NB4 (cell line): ENCODE data around the gene NGEF.

Source experiments
- CTCF ChIP-seq: IDR thresholded peaks from one replicate; pipeline ENCODE4 v1.5.1; 2012; ENCODE audit warnings: low read depth, low read length
- POLR2A ChIP-seq: IDR thresholded peaks from 2 replicates; pipeline ENCODE4 v1.6.1; 2011; ENCODE audit warnings: mild to moderate bottlenecking; ENCODE audit not compliant: insufficient read length; ENCODE audit errors: extremely low read depth
- TF ChIP-seq, protein P1 (sequence below): IDR thresholded peaks from 2 replicates; pipeline ENCODE4 v1.6.1; 2011; ENCODE audit warnings: low read depth, low read length

DNA sequence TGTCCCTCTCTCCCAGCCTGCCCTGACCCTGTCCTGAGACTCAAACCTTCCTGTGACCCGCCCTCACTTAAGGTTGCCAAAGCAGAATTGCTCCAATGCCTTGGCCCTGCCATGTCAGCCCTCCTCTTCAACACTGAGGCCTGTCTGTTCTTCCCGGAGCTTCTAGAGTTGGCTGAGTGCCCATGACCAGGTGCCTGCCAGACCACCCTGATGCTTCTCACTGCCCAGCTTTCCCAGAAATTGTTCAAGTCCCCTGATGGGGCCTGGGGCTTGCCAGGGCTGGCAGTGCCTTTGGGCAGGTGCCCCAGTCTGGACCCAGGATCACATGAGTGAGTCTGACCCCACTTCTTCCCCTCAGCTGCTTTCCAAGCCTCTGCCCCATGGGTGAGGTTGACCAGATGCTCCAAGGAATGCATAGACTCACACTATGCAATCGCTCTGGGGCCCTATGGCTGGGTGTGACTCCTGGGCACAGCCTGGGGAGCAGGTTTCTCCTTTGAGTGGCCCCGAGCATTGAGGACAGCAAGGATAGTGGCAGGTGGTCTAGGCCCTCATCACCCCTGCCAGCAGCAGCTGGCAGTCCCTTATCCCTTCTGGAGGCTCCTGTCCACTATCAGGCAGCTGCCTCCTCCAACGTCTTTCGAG lies 44.0 kb upstream of the NGEF start:
- TF ChIP-seq CTCF (no peak), POLR2A (no peak)
- TF ChIP-seq, protein P1, sequence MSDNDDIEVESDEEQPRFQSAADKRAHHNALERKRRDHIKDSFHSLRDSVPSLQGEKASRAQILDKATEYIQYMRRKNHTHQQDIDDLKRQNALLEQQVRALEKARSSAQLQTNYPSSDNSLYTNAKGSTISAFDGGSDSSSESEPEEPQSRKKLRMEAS, result no peak
